ENCODE data around the gene EXTL1. TPM values are rescaled to one million over a fixed set of nuclear protein-coding genes. Genes with fewer than 3 reads are reported as not detected.

EXTL1 gene
- total RNA-seq, 4 donors from 2014 or later = not detected

GRCh38 chr1:25989440-25990234, 31.9 kb upstream of the EXTL1 start:
- Histone ChIP-seq H3K36me3 (peaks cover 0 to 77% (median 8%) of the 10 kb centered on the region in 3 donors), H3K27me3 (no peaks in the 10 kb centered on the region), H3K4me1 (no peaks in the 10 kb centered on the region), H3K9me3 (no peaks in the 10 kb centered on the region), H3K27ac (peak overlapping the region in 1 of 4 donors; percentile 23), H3K4me3 (peak overlapping the region in 1 of 4 donors; percentile 13)
- no peak for DNase-seq
- intact Hi-C loops (cut with DNase I) = loop anchor here (10.0 kb wide), 1 partner anchor 165 kb away; no protein-coding TSS in a partner anchor
- no peak for TF ChIP-seq CTCF (IDR thresholded peaks at IDR 0.05)
- TF ChIP-seq POLR2A (IDR thresholded peaks at IDR 0.05) = no peak
- 92 to 93% methylated on average over 7 to 11 of the region's 11 CpGs for WGBS, 2 donors

- WGBS, 2 donors = 64 to 78% methylated on average over 6 of the region's 6 CpGs
- H3K36me3 ChIP-seq = peaks cover 0 to 71% (median 8%) of the 10 kb centered on the region in 3 donors
- no peaks in the 10 kb centered on the region for H3K9me3 ChIP-seq
- H3K27me3 ChIP-seq = no peaks in the 10 kb centered on the region
- peak overlapping the region in 3 of 4 donors; percentile 4 to 23 (median 5) for H3K27ac ChIP-seq
- DNase-seq = no peak
- intact Hi-C loops (cut with DNase I) = loop anchor here (10.0 kb wide), 1 partner anchor 165 kb away; no protein-coding TSS in a partner anchor
- no peaks in the 10 kb centered on the region for H3K4me1 ChIP-seq
- H3K4me3 ChIP-seq = peak overlapping the region in 3 of 4 donors; percentile 1 to 41 (median 13)
- TF ChIP-seq POLR2A (IDR thresholded peaks at IDR 0.05) = no peak
These were observed 31.3 kb upstream of the EXTL1 start for GRCh38 chr1:25990251-25990650.

- DNase-seq = no peak
- H3K27ac ChIP-seq = peak overlapping the region in 3 of 4 donors; percentile 4 to 23 (median 5)
- intact Hi-C loops (cut with DNase I) = loop anchor here (10.0 kb wide), 1 partner anchor 166 kb away; no protein-coding TSS in a partner anchor
- no peaks in the 10 kb centered on the region for H3K4me1 ChIP-seq
- WGBS, 2 donors = 66 to 82% methylated on average over 13 to 15 of the region's 15 CpGs
- no peaks in the 10 kb centered on the region for H3K9me3 ChIP-seq
- H3K36me3 ChIP-seq = peaks cover 0 to 65% (median 8%) of the 10 kb centered on the region in 3 donors
- H3K4me3 ChIP-seq = peak overlapping the region in 3 of 4 donors; percentile 1 to 41 (median 13)
- no peak for TF ChIP-seq CTCF (IDR thresholded peaks at IDR 0.05)
- TF ChIP-seq POLR2A (IDR thresholded peaks at IDR 0.05) = no peak
- no peaks in the 10 kb centered on the region for H3K27me3 ChIP-seq
These were observed 30.7 kb upstream of the EXTL1 start for GRCh38 chr1:25990702-25991395.

GRCh38 chr1:25991937-25992688, 29.5 kb upstream of the EXTL1 start:
- Histone ChIP-seq H3K36me3 (peaks cover 0 to 52% (median 8%) of the 10 kb centered on the region in 3 donors), H3K4me3 (no peak overlapping the region), H3K9me3 (no peaks in the 10 kb centered on the region), H3K27me3 (no peaks in the 10 kb centered on the region), H3K4me1 (peaks cover 5 to 11% (median 7%) of the 10 kb centered on the region in 3 donors), H3K27ac (no peak overlapping the region)
- TF ChIP-seq CTCF (IDR thresholded peaks at IDR 0.05) (no peak), POLR2A (IDR thresholded peaks at IDR 0.05) (no peak)
- intact Hi-C loops (cut with DNase I) = loop anchor here (10.0 kb wide), 1 partner anchor 167 kb away; no protein-coding TSS in a partner anchor
- 81 to 84% methylated on average over 5 of the region's 5 CpGs for WGBS, 2 donors
- no peak for DNase-seq

- Histone ChIP-seq H3K27me3 (no peaks in the 10 kb centered on the region), H3K4me3 (no peak overlapping the region), H3K9me3 (no peaks in the 10 kb centered on the region), H3K36me3 (peaks cover 0 to 46% (median 3%) of the 10 kb centered on the region in 3 donors), H3K4me1 (peaks cover 6 to 15% (median 8%) of the 10 kb centered on the region in 3 donors), H3K27ac (no peak overlapping the region)
- intact Hi-C loops (cut with DNase I) = loop anchor here (10.0 kb wide), 1 partner anchor 168 kb away; no protein-coding TSS in a partner anchor
- DNase-seq = no peak
- WGBS, 2 donors = 95% methylated on average over 8 to 9 of the region's 9 CpGs
- TF ChIP-seq POLR2A (IDR thresholded peaks at IDR 0.05) = no peak
- TF ChIP-seq CTCF (IDR thresholded peaks at IDR 0.05) = no peak
These were observed 28.8 kb upstream of the EXTL1 start for GRCh38 chr1:25992689-25993171.

Data from esophagus squamous epithelium (tissue), 5 donors.